GM10847 (cell line): Measurements from ENCODE around the gene CEBPE.

Experiments
- POLR2A ChIP-seq: IDR thresholded peaks from 2 replicates; pipeline ENCODE4 v1.6.1; 2011; ENCODE audit not compliant: insufficient read length; ENCODE audit errors: extremely low read depth

Gene CEBPE

DNA sequence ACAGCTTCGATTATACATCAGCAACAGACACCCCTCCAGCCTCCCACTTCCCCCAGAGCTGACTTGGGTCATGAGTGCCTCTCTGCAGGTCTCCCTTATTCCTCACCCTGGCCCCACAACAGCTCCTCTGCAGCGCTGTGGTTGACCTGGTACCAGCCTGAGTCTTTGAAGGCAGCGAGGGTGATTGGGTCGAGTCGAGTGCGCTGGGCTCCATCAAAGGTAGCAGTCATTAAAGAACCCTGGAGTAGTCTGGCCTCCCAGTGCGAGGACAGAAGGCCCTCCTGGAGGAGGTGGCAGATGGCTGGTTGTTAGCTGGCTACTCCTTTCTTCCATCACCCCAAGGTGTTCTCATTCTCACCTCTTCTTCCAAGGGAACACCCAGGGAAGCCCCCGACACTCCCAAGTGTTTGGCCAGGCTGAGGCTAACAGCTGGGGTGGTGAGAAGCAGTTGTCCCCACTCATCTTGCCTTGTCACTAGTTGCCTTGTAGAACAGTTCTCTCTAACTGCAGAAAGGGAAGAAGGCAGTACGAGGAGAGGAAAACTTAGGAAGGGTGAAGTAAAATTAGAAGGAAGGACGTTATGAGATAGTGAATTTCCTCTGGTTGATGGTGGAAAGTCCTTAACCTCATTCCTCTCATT, 16.9 kb downstream of the CEBPE start:
- no peak for TF ChIP-seq POLR2A

DNA sequence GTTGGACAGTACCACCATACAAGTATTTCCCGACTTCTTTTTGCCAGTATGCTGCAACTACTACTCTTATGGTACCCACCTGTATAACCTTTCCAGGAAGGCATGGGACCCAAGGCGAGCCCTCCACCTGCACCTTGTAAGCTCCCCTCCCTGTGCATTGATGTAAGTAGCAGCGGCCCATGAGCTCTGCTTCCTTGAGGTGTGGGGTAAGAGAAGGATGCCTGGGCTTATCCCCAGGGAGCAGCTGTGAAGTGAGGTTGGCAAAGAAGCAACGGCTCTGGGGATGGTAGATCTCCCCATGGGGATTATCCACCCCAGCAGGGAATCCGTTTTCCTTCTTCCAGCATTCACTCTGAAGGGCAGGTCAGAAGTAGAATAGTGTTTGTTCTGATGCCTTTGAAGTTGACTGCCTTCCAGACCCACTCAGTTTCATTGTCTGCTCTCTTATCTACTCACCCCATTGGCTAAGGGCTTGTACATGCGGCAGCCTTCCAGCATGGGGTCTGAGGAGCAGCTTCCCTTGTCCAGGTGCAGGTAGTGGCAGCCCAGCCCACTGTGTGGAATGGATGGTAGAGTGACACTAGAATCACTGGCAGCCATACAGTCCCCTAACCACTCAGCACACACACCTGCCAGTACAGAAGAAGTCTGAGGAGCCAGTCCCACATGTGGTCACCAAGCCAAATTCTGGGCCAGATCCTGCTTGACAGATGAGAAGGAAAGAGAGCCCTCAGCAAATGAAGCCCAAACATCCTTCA, 17.7 kb downstream of the CEBPE start:
- no peak for TF ChIP-seq POLR2A

DNA sequence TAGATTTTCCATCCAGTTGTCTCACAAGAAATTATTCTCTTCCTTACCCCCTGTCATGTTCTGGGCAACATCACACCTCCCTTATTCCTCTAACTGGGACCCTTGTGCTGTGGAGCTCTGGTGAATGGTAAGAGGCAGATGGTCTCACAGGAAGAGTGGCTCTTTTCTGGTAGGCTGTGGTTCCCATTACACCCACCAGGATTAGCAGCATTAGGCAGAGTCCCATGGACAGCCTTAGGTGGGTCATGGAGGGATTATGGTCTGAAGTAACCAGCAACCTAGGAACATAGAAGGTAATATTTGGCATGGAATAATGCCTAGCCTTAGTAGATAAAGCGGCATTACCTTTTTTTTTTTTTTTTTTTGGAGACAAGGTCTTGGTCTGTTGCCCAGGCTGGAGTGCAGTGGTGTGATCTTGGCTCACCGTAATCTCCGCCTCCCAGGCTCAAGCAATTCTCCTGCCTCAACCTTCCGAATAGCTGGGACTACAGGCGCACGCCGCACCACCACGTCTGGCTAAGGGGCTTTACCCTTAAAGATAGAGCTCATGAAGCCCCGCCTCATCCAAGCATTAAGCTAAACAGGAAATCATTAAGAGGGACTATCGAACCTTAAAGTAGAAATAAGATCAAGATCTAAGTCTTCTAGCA, 19.7 kb downstream of the CEBPE start:
- TF ChIP-seq POLR2A = no peak

DNA sequence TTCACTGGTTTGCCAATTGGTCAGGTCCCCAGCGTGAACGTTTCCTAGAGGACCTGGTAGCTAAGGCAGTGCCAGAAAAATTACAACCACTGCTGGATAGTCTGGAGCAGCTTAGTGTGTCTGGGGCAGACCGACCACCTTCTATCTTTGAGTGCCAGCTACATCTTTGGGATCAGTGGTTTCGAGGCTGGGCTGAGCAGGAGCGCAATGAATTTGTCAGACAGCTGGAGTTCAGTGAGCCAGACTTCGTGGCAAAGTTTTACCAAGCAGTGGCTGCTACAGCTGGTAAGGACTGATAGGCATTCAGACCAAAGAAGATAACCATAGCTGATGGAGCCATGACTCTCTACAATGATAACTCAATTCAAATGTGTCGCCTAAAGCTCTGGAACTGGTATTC, 21.3 kb downstream of the CEBPE start:
- TF ChIP-seq POLR2A = no peak

DNA sequence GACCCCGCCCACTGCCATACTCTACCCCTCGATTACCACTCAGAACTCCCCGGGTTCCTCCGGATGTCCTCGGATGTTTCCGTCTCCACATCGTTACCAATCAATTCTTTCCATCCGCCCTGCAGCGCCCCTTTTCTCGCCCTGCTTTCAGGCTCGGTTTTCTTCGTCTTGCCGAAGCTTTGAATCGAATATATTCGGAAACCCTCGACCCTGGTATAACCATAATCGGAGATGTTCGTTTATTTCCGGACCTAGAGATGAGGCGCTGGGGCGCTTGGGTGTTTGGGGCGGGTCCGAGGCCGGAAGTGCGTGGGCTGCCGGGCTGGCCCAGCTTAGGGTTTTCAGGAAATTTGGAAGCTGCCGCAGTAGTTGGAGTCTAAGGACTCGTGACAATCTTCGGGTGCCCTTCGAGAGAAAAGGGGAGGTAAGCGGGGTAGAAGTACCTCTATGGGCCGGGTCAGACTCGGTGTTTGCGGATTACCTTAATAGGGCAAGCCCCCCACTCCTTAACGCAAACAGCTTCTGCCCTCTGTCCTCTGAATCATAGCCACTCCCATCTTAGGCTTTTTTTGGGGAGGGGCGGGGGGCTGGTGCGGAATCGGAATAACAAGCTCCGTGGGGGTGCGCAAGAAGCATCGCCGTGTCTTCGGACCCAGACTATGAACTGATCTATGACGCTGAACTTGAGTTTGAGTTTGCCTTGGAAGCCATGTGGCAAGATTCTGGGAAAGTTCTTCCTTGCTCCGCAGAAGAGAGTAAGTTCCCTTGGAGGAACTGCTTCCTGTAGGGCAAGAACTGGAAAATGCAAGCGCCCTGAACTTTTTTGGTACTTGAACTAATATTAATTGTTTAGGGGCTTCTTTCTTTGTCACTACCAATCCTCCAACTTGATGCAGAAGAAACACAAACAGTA, 23.6 kb downstream of the CEBPE start, which contains the start of gene C14orf119:
Gene C14orf119, plus strand, starts transcription at position 310 of the 913 bp plus-strand sequence. CDS start 2,154 bp downstream, outside the sequence.
- peak; percentile 56 for TF ChIP-seq POLR2A

DNA sequence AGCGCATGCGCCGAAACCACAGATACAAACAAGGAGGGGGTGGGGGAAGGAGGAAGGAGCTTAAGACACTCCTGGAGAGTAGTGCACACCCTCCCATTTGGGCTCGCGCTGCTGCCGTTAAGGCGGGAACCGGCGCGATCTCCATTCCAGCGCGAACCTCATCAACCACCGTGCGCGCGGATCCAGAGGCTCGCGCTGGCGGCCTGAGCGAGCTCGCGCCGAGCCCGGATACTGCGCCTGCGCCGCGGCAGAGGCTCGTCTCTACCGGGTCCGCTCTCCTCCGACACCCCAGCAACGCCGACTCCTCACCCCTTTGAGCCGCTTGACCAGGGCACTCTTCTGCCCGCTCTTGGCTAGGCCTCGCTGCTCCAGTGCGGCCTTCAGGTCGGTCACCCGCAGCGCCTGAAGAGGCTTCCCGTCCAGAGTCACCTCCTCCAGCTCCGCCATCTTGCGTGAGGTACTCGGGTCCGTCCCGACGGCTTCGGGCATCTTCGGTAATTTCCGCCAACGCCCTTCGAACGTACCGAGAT, 24.3 kb downstream of the CEBPE start, which contains the start of gene ACIN1:
Gene ACIN1, minus strand, starts transcription at position 471 of the 530 bp plus-strand sequence. Its CDS starts 24 bp downstream, at position 447.
- peak; percentile 72 for TF ChIP-seq POLR2A

DNA sequence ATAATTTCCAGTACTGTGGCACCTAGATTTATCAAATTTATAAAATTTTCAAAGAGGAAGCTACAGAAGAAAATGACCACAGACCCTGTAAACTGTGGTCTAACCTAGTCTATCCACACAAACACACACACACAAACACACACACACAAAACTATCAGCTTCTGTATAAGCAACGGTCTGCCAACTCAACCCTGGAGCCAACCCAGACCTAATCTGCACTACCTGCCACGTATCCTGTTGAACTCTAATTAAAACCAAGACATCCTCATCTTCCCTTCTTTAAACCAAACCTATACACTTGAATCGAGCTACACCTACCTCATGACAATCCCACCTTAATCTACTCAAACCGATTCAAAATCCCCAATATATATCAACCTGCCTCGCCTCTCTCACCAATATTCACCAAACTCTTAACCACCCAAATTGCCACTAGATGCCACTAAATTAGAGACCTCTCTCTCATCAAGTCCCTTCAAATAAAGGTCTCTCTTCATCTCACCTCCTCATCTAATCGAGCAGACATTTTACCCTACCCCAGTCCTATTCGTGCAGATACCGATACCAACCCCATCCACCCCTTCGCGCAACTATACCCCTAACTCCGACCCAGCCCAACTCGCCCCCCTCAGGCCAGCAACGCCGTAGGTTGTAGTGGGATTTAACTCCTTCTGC, 24.9 kb downstream of the CEBPE start:
- no peak for TF ChIP-seq POLR2A

DNA sequence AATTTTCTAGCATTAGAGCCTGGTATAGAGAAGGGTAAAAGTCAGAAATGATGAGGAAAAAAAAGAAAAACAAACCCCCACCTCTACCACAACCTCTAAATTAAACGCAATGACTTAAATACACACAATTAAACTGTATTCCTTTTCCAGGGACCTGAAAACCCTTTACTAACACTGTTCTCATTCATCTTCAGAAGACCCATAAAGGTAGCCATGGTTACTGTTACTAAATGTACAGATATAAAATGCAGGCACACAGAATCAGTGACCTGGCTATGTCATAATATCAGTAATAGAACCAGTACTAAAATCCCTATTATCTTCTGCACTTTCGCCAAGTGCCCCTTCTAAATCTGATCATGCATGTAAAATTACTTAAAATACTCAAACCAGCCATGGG, 25.5 kb downstream of the CEBPE start:
- TF ChIP-seq POLR2A = no peak

DNA sequence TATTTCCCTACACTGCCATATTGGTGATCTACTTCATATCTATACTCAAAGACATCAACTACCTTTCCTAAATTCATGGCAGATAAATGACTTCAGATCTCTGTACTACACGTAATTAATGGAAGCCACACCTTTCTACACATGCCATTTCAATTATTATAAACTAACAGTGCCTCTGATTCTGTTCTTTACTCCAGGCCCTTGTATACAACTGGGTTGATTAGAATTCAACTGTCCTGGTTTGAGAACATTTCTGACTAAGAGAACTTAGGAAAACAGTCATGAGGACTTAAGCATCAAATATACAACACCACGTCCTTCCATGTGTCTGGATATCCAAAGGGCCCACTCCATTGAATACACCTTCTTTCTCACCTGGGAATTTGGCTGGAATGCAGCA, 26.0 kb downstream of the CEBPE start:
- no peak for TF ChIP-seq POLR2A

DNA sequence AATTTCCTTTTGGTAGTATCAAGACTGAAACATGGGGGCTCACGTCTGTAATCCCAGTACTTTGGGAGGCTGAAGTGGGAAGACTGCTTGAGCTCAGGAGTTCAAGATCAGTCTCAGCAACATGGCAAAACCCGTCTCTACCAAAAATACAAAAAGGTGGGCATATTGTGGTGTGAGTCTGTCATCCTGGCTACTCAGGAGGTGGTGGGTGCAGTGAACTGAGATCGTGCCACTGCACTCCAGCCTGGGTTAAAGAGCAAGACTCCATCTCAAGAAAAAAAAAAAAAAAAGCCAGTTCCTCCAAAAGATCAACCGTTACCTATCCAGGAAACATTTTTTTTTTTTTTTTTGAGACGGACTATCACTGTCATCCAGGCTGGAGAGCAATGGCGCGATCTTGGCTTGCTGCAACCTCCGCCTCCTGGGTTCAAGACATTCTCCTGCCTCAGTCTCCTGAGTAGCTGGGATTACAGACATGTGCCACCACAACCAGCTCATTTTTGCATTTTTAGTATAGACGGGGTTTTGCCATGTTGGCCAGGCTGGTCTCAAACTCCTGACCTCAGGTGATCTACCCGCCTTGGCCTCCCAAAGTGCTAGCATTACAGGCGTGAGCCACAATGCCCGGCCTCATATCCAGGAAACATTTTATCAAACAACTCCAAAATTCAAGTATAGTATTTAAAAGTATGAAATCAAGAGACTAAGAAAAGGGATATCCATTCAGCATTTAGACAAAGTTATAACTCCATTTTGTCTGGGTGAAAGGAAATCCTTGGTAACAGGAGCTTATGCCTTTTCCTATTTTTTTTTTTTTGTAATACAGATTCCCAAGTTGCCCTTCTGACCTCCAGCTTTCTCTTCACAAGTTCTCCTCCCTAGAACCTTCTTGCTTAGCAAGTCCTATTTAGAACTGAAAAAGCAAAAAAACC, 27.5 kb downstream of the CEBPE start:
- TF ChIP-seq POLR2A = no peak

DNA sequence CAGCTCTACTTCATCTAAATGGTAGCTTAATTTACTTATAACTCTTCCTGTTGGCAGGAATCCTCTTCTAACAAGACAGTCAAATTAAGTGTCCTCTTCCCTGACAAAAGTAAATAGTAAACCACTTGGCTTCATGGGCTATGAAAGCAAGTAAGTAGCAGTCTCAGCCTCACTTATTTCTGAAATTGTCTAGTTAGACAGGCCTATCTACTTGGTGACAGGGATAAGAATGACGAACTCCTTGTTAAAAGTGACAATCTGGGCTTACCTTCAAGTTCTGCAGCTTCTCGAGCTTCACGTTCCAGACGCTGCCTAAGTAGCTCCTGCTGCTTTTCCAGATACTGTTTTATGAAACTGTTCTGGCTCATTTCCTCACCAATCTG, 28.8 kb downstream of the CEBPE start:
- no peak for TF ChIP-seq POLR2A

DNA sequence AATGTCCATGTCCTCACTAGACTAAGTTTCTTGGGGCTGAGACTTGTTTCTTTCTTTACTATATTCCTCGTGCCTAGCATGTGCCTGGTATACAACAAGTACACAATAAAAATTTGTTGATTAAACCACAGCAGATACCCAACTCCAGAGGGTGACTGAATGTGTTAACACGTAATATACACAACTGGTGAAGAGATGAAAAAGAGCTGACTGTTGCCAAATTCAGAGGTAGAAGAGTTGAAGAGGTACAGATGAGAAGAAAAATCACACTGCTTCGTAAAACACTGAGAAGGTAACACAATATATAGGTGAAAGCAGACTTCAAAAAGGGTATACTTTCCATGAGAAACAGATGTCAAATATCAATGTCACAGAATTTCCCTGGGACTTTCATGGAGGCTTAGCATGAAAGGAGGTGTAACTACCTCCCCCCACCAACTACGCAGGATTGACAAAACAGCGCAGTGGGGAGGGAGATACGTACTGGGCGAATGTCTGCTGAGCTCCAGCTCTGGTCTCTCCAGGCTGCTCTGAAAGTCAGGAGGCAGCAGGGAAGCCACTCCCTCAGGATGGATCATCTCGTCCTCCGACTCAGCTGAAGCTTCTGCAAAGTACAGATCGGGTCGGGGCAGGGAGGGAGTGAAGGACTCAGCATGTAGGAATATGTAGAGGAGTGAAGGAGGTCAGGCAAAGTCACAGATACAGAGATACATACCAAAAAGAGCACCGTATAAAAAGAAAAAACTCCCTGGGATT, 29.4 kb downstream of the CEBPE start:
- TF ChIP-seq POLR2A = no peak
